Putamen (tissue), 1 donor: Measurements from ENCODE around the gene PLCG2.
"Not testable (repeated sequence)": the region's sequence is repeated elsewhere in the genome, so short reads cannot be mapped to it uniquely, and the experiment has no call there.

Experiments
- DNase-seq: peaks from one replicate; pipeline ENCODE4 v3.0.0-alpha.2; 2016; ENCODE audit warnings: low spot score

The PLCG2 gene

DNA sequence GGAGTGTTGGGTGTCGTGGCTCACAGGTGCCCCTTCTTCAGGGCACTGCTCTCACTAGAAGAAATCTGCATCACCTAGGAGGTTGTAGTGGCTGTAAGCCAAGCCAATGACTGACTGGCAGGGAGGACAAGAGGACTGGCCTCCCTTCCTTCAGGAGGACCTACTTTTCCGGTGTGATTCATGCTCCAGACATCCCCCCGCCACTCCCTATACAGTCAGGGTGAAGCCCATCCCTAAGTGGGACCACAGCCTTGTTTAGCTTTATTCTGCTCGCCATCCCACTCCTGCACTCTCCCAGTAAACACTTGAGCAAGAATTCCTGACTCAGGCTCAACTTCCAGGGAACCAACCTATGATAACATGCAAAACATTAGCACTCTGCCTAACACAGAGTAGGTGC lies 67.0 kb downstream of the PLCG2 start:
- DNase-seq, result no peak

DNA sequence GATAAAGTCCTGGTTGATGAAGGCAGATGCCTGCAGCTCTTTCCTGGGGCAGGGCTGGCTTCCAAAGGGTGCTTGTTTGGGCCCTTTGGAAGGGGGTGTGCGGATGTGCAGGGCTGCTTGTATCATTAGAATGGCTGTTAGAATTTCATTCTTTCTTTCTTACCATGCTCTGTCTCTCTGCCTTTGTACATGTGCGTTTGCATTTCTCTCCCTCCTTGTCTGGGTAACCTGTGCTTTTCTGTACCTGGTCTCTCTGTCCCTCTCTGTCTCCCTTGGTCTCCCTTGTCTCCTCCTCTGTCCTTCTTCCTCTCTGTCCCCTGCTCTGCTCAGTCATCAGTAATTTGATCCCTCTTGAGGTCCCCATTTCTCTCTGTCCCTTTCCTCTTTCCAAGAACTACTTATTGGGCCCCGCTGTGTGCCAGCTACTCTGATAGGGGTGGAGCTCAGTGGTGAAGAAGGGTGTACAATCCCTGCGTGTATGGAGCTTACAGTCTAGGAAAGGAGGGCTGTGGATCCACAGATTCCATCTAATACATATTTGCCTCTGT lies 69.3 kb downstream of the PLCG2 start:
- no peak for DNase-seq

DNA sequence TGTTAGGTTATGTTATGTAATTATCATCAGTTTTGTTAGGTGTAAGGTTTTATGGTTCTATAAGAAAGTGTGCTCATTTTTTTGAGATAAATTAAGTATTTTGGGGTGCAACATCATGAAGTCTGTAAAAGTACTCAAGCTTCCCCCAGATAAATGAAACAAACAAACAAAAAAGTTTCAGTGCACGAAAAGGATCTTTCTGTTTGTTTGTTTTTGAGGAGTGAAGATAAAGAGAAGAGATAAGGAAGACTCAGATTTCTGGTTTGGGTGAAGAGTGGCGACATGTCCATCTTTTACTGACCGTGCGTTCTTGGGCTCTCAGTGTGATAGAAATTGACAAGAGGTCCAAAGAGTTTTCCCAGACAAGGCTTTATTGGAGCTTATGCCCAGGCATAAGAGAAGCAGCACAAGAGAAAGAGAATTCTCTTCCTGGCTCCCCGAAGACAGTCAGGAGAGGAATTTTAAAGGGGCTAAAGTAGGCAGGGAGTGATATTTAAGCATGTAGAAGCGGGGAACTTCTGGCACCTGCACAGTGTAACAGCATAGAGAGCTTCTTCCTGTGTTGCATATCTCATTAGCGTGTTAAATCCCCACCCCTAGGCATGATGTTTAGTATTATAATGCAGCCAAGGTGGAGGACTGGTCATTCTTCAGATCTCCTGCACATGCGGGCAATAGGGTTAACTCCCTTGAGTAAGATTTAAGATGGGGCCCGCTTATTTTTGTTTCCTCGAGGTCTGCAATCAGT lies 71.3 kb downstream of the PLCG2 start:
- no peak for DNase-seq

DNA sequence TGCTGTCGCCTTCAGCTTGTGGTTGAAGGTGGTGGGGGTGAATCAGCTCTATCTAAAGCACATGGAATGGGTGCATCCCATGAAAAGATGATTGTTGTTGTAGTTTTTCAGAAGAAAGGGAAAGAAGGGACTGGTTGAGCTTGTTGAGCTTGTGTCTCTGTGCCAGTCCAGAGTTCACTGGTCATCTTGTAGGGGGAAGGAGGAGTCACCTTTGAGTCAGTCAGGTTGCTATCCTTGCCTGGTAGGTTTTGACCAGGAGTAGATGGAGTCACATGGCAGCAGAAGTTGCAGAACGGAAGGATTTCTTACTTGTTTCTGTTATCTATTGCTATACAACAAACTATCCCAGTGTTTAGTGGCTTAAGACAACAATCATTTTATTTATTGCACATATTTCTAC lies 73.3 kb downstream of the PLCG2 start:
- DNase-seq, result no peak

DNA sequence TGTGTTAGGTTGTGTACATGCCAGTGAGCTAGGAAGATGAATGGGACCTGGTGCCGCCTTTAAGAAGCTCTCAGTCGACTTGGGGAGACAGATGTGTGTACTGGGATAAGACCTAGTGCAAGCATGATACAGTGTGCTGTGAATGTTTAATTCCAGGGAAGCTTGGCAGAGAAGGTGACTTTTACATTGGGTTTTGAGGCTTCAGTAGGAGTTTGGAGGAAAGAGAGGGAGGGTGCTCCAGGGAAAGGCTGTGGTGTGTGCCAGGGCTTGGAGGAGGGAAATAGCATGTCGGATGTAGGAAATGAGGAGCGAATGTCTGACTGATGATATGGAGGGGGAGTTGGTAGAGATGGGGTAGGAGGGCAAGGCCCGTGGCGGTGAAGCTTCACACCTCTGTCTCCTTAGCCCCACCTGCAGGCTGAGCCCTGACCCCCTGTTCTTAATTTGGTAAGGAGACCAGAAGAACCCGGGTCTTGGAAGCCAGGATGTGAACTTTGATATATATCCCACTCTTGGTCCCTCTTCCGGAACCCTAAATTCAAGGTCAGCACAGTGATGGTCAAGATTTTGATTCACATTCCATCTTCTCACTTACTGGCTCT lies 76.6 kb downstream of the PLCG2 start:
- no peak for DNase-seq

DNA sequence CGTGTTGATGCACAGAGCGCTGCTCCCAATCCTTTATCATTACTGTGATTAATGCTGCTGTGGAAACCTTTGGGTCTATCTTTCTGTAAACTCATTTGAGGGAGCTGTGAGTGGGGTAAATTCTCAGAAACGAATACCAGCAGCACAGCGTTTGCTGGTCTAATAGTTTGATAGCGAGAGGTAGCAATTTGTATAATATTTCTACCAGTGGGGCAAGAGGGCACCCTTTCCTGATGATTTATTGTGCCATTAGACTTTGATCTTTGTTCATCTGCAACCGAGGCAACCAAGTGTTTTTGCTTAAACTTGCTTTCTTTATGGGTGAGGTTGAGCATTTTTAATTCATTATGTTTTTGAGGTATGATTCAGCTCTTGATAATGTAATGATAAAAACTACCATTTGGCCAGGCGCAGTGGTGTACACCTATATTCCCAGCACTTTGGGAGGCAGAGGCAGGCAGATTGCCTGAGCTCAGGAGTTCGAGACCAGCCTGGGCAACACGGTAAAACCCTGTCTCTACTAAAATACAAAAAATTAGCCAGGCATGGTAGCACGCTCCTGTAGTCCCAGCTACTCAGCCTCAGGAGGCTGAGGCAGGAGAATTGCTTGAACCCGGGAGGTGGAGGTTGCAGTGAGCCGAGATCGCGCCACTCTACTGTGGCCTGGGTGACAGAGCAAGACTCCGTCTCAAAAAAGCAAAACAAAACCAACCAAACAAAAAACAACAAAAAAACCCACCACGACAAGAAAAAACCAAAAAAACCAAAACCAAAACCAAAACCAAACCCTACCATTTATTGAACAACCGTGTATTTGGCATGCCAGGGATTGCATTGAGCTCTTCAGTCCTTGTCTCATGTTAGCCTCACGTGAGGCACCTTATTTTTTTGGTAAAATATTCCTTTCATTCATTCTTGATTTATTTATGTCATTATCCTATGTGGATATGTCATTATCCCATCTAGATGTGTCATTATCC lies 81.5 kb downstream of the PLCG2 start:
- no peak for DNase-seq

DNA sequence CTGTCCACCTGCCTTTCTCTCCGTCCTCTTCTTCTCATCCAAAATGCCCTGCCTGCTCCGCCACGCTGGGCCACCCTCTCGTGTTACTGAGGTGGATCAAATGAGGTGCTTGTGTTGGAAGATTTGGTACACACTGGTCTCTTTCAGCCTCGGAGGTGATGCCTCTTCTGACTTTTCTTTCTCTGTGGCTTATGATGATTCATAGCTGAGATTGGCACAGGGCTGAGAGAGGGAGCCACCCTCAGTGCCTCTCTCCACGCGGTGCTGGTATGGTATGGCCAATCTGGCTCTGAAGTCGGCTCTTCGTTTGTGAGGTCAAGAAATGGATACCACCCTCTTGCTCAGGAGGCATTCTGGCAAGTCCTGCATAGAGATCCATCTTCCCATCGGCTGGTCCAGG lies 82.4 kb downstream of the PLCG2 start:
- DNase-seq, result no peak

DNA sequence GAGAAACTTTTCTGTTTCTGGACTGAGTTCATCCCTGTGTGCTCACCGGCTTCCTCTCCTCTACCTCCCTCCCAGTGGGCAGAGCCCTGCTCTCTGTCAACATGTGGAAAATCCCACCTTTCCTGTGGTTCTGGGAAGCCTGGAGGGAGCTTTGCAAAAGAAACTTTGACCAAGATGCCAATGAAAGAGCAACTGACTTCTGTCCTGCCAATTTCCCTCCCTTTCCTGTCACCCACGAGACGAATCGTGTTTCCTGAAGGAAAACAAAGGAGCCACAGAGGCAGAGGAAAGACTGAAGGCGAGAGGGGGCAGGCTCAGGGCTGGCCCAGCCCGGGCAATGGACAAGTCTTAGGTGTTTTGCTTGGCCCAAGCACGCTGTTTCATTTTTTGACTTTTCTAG lies 82.8 kb downstream of the PLCG2 start:
- no peak for DNase-seq

DNA sequence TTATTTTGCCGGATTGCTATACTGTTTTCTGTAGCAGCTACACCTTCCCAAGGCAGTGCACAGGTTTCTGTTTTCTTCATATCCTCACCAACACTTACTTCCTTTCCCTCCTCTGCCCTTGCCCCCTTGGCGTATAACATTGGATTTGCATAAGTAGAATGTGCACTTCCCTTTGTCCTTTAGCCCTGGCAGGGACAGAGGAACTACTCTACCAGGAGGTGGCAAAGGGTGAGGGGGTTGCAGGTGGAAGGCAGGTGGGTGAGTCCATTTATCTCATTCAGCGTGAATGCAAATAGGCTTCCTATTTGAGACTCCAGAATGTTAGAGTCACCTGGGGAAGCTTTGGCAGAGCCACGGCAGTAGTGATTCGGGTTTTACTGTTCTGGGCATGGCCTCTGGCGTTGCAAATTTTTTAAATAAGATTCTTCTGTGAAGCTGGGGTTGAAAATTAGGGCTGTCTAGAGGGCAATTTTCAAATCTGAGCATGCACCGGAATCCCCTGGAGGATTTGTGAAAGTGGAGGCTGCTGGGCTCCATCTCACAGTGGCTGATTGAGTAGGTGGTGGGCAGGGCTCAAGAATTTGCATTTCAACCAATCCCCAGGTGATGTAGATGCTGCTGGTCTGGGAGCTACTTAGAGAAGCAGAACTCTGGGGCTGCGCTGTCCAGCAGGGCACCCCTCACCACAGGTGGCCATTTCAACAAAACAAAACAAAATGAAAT lies 84.7 kb downstream of the PLCG2 start:
- no peak for DNase-seq

DNA sequence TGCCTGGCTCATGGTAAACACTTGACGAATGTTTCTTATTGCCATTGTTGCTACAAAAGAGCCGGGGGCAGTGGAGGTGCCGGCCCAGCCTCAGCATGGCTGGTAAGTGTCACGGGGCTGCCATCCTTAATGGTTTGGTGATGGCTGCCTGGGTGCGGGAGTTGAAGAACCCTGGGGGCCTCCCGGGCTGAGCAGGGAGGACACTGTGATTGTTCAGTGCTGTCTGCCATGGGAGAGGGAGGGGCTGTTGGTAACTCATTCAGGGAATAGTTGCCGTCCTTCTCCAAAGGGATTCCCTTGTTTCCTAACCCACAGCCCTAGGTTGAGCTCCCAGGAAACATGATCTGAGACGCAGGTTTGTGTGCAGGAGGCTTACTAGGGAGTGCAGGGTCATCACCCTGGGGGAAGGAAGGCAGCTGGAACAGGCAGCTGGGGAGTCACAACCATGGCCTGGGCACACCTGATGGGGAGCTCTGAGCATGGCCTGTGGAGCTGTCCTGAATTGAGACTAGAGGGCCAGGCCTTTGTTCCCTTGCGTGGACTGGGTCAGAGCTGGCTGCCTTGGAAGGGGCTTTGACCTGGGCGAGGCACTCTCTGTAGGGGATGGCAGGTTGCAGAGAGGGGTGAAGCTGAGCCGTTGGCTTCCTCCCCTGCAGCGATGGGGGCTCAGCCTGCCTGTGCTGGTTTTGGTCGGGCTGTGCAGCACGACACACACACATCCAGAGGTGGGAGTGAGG lies 85.7 kb downstream of the PLCG2 start:
- no peak for DNase-seq

DNA sequence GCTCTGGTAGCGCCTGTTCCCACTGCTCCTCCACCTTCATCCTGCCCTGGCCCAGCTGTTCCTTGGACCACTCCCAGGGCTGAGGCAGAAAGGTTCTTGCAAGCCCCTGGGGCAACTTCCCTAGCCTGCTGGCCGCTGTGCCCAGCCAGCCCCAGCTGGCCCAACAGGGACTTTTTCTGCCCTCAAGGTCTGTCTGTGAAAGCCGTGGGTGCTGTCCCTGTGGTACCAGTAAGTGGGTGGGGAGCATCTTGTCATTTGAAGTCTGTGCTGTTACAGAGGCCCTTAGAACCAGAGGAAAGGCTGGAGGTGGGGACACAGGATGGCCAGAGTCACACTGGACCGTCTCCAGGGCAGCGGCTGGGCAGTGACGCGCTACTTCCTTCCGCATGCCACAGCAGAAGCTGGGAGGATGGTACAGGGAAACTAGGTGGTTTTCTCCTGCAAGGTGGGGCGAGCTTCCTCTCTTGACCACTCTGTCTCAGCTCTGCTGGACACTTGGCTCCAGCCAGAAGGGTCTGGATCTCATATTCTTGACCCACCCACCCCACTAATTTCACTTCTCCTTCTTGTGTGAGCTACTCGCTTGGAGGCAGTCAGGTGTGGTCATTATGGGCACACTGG lies 87.8 kb downstream of the PLCG2 start:
- DNase-seq, result peak; percentile 10

DNA sequence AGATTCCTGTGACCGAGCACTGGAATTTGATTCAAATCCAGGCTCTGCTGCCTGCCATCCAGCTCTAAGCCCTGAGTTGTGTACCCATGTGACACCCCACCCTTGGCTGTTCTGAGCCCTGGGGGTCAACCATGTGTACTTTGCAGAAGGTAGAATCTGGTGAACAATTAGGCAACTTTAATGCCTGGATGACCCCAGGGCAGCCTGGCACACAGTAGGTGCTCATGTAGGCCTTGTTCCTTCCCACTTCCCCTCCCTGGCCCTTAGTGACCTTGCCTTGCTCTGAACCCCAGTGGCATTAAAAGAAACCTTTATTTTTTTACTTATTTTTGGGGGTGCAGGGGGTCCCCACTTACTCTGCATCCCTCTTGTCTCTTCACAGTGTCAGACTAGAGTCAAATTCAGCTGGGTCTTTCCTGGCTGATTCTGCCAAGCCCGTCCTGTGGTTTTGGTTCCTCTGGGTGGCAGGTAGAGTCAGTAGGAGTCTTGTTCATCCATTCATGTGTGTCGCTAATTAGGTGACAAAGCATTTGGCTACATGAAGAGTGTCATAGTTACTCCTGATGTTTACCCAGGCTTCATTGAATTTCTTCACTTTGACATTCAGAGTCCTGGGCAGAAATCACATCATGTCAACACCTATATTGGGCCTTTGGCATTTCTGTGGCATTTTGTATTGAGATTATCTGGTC lies 89.1 kb downstream of the PLCG2 start:
- DNase-seq, result no peak

DNA sequence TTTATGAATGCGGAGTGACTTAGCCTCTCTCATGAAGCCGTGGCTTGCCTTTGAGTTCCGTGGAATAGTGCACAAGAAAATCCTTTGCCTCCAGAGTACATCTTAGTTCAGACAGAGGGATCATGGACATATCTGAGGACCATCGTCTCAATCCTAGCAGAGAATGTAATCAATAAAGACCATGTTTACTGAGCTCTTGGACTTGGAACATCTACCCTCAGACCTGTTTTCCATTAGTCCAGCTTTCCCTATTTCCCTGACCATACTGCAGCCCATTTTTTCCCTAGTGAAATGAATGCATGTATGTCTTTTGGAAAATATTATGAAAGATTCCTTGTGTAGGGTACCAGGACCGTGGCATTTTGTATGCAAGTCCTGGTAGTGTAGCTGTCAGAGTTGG lies 90.2 kb downstream of the PLCG2 start:
- no peak for DNase-seq

DNA sequence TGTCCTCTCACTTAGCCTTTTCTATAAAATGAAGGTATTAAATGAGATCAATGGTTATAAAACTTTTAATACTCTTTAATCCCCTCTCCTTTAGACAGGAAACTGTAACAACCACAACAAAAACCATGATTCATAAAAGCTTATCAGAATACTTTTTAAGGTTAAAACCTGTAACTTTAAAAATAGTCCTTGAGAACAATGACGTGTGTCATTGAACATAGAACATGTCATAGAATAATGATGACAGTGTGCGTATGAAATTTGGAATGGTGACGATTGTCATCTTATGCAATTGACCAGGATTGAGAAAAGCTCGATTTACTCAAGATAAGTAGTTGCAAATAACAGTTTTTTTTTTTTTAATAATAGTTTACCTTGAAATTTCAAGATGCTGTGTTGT lies 94.1 kb downstream of the PLCG2 start:
- DNase-seq, result no peak

DNA sequence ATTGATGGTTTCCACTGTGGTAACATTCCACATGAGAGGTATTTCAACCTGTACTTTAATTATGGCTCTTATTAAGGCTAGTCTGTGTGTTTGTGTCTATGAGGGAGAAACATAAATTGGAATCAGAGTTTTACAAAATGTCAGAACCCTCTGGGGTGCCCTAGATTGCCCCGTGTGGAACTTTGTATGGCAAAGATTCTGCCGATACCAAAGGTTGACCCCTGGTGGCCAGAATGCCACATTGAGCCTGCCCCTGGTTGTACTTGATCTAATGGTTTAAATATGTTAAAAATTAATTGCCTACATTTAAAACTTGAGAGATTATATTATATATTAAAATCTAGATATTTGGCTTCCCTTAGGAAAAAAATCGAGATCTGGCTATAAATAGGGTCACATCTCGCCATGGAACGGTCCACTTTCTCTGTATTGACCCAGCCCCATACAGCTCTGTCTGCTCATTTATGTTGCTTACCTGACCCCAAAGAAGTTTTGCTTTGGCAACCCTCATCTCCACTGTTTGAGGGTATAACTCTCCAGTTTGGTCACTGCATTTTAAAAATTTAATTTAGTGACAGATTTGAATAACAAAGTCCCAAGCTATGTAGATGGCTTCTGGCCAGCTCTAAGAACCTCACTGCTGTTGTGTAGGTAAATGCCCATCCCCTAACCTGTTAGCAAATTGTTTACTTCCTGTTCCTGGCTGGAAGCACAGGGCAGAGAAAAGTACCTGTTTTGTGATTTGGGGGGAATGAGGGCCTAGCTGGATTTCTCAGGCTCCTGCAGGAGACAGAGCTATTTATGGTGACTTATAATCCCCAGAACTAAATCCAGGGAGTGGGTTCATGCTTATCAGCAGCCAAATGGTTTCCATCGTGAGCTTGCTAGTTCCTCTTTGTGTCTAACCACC lies 95.0 kb downstream of the PLCG2 start:
- DNase-seq, result no peak

DNA sequence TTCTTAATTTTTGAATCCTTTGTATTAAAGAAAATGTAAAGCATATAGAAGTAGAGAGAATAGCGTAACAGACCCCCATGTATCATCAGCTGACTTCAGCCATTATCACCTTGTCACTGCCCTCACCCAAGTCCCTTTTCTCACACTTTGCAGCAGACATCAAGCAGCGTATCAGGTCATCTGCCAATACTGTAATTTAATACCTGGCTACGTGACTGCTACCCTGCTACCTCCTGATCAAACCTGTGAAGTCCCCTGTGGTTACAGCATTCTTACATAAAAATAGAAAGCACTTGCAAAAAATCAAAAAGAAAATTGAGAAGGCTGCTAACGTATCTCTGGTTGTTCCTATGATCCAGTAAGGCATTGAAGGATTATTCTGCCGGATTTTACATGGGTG lies 96.4 kb downstream of the PLCG2 start:
- DNase-seq, result no peak

DNA sequence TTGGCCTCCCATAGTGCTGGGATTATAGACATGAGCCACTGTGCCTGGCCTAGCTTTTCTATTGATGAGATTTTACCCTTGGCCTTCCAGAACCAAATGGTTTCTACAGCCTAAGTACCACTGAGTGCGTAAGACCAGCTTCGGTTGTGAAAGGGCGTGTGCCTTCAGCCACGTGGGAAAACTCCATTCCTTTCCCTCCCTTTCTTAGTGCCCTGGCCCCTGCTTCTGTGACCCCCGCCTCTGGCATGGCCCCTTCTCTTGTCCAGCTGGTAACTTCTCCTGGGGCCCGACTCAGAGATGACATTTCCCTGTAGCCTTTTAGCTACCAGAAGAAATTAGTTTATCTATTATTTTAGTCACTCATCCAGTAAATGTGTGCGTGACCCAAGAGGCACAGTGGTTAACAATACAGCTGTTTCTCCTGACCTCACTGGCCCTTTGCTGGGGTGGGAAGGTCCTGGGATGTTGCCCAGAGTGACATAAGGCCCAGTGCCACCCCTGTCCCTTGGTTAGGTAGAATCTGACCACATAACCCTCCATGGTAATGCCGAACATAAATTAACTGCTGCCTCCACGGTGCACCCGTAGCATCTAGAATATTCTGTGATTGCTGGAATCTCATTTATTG lies 97.3 kb downstream of the PLCG2 start:
- DNase-seq, result no peak

DNA sequence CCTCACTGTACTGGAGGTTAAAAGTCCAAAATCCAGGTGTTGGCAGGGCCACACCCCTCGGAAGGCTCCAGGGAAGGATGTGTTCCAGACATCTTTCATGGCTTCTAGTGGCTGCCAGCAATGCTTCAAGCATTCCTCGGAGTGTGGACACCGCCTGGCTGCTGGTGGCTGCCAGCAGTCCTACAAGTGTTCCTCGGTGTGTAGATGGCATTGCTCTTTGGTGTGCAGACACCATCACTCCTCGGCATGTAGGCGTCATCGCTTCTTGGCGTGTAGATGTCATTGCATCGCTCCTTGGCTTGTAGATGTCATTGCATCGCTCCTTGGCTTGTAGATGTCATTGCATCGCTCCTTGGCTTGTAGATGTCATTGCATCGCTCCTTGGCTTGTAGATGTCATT lies 98.4 kb downstream of the PLCG2 start:
- DNase-seq, result not testable (repeated sequence)

DNA sequence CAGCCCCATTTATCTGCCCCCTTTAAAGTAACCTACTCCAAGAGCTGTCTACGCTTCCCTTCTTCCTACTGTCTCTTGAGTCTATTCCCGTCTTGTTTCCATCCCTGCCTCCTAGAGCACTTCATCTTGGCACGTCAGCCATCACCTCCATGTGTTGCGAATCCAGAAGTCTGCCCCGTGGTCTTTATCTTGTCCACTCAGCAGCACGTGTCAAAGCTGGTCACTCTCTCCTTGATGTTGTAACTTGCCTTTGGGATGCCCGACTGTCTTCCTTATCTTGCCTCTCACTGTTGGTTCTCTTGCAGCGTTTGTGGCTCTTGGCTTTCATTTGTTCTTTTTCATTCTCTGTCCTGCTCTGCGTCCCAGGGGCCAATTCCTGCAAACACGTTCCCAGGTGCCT lies 99.4 kb downstream of the PLCG2 start:
- no peak for DNase-seq
